T-helper 2 cell treated with Interferon-gamma antibody and Interleukin-4, amounts not matched to agents 5 μg/mL and 100 μg/mL, for 36 hours (primary cell): ENCODE results near the gene PDE3A.

Source experiments
- DNase-seq: peaks from one replicate; pipeline ENCODE4 v3.0.0; 2021; ENCODE audit warnings: low spot score
- H3K27ac Mint-ChIP-seq: one replicate; pipeline ENCODE4 v1.8.0; 2021; ENCODE audit warnings: mild to moderate bottlenecking, mixed read lengths
- H3K27me3 Mint-ChIP-seq: one replicate; pipeline ENCODE4 v1.8.0; 2021; ENCODE audit warnings: low read depth, mixed read lengths
- H3K36me3 Mint-ChIP-seq: one replicate; pipeline ENCODE4 v1.8.0; 2021; ENCODE audit warnings: low read depth, mixed read lengths
- H3K4me1 Mint-ChIP-seq: one replicate; pipeline ENCODE4 v1.8.0; 2021; ENCODE audit warnings: low read depth, mixed read lengths
- H3K4me3 Mint-ChIP-seq: one replicate; pipeline ENCODE4 v1.8.0; 2022; ENCODE audit warnings: mild to moderate bottlenecking, moderate library complexity, mixed read lengths
- H3K9me3 Mint-ChIP-seq: one replicate; pipeline ENCODE4 v1.8.0; 2021; ENCODE audit warnings: mixed read lengths

Gene PDE3A

DNA sequence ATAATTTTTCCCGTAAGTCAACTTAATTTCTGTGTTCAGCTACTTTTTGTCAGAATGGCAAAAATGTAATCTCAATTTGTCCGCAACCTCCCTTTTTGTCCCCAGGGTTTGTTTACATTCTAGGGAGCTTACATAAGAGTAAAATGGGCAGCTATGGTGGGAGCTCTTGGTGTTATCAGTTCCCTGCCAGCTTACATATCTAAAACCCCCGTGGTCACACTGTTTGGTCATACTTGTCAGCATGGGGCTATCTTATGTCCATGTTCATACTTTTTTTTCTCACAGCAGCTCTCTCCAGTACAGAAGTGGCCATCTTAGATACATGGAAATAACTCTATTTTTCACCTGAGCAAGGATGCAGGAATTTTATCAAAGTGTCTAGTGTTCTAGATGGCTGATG, 343.5 kb downstream of the PDE3A start:
- Mint-ChIP-seq H3K27ac (no peak overlapping the region), H3K27me3 (no peaks in the 10 kb centered on the region), H3K36me3 (no peaks in the 10 kb centered on the region), H3K4me3 (no peak overlapping the region), H3K4me1 (no peaks in the 10 kb centered on the region), H3K9me3 (peaks cover 9% of the 10 kb centered on the region)
- no peak for DNase-seq

DNA sequence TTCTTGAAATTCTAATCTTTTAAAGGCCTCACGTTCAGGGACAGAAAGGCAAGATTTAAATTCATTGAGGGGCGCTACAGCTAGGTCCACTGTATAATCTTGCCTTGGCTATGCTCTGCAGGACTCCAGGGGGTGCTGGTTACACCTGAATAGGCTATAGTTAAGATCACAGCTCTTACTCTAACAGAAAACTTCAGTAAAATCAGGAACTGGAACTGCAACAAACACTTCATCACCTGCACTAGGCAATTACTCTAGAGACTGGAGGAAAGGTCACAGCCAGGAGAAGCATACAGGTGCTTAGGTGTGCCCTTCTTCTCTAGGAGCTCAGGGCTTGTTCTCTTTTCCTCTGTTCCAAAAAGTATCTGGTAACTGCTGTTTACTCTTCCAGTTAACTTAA, 347.7 kb downstream of the PDE3A start:
- H3K4me3 Mint-ChIP-seq: no peak overlapping the region
- no peaks in the 10 kb centered on the region for H3K4me1 Mint-ChIP-seq
- DNase-seq: no peak
- no peaks in the 10 kb centered on the region for H3K27me3 Mint-ChIP-seq
- peaks cover under 1% of the 10 kb centered on the region for H3K9me3 Mint-ChIP-seq
- no peaks in the 10 kb centered on the region for H3K36me3 Mint-ChIP-seq
- no peak overlapping the region for H3K27ac Mint-ChIP-seq

DNA sequence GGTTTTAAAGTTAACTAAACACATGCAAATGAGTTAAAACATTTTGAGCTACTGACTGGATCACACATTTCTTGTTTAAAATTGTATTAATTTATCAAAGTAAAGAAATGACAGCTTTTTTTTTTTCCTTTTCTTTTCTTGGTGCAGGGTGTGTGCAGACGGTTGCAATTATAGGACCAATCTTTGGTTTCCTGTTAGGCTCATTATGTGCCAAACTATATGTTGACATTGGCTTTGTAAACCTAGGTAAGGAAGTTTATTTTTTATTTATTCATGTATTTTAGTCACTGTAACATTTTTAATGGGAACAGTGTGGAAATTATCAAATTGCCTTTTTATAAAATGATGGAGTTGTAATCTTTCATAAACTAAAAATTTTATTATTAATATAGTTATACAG, 348.6 kb downstream of the PDE3A start:
- H3K4me1 Mint-ChIP-seq: no peaks in the 10 kb centered on the region

DNA sequence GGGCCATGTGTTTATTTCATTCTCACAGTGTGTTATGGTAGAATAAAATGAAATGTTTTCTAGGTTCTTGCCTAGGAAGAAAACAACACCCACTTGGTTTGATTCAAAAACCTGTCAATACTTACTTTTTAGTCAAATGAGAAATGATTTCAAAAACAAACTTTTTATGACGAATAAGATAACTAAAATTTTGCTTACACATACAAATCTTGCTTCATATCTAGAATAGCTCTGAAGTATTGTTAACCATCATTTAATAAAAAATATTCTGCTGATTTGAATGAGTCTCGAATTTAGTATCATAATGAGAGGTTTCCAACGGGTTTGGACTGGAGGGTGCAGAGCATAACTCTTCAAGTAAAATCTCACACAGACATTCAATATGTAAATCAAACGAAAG, 350.0 kb downstream of the PDE3A start:
- Mint-ChIP-seq H3K4me1 (no peaks in the 10 kb centered on the region), H3K9me3 (no peaks in the 10 kb centered on the region), H3K4me3 (no peak overlapping the region), H3K27me3 (no peaks in the 10 kb centered on the region), H3K36me3 (no peaks in the 10 kb centered on the region), H3K27ac (no peak overlapping the region)
- no peak for DNase-seq

More for the DNA sequence above, 348.6 kb downstream of the PDE3A start:
- H3K9me3 Mint-ChIP-seq: no peaks in the 10 kb centered on the region
- DNase-seq: no peak
- no peaks in the 10 kb centered on the region for H3K36me3 Mint-ChIP-seq
- no peaks in the 10 kb centered on the region for H3K27me3 Mint-ChIP-seq
- H3K4me3 Mint-ChIP-seq: no peak overlapping the region
- H3K27ac Mint-ChIP-seq: no peak overlapping the region

DNA sequence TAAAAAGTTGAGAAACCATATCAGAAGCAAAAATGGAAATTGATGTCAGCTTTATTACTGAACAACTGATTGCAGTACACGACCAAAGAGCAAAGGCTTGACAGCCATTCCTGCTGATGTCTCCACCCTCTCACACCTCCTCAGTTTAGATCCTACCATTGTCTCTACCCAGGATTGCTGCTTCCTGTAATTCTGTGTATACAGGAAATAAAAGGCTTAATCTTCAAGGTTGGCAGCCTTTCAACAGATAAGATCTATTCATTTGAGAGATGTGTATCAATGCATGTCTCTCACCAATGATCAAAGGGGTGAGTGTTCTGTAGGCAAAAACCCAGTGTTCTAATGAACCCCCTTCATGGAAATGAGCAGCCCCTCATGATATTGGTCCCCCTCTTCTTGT, 353.8 kb downstream of the PDE3A start:
- H3K36me3 Mint-ChIP-seq: no peaks in the 10 kb centered on the region
- no peaks in the 10 kb centered on the region for H3K4me1 Mint-ChIP-seq
- no peak for DNase-seq
- H3K27ac Mint-ChIP-seq: no peak overlapping the region
- H3K9me3 Mint-ChIP-seq: no peaks in the 10 kb centered on the region
- no peaks in the 10 kb centered on the region for H3K27me3 Mint-ChIP-seq
- no peak overlapping the region for H3K4me3 Mint-ChIP-seq

DNA sequence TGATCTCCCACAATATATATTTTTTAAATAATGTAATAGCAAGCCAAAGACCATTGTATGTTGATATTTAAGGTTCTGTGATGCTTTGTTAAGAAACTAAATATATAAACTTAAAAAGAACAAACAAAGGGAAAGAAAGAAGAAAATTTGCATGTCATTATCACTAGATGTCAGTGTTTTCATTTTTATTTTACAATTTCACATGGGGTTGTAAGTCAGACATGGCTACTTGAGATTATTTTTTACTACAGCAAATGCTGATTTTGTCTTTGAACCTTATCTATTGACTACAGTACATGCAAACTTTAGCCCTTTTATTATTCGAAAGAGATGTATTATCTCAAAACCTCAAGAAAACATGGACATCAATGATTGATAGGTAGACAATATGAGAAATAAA, 362.9 kb downstream of the PDE3A start:
- no peak for DNase-seq
- Mint-ChIP-seq H3K36me3 (no peaks in the 10 kb centered on the region), H3K27ac (no peak overlapping the region), H3K4me1 (no peaks in the 10 kb centered on the region), H3K27me3 (no peaks in the 10 kb centered on the region), H3K4me3 (no peak overlapping the region), H3K9me3 (no peaks in the 10 kb centered on the region)
